Heart right ventricle (tissue), 16 donors: ENCODE measurements around the gene GOSR2. TPM values are rescaled to one million over a fixed set of nuclear protein-coding genes. Genes with fewer than 3 reads are reported as not detected.

Experiments used
- ATAC-seq, 8 donors: fragments of 200-7000 bp; cut with Tn5 transposase; one replicate each; pipeline ENCODE4 v1.9.1; 2020; ENCODE audit warnings: mild to moderate bottlenecking in 8 of 8, moderate library complexity in 8 of 8, moderate number of reproducible peaks in 1 of 8
- DNase-seq, 2 donors: peaks; one replicate each; pipeline ENCODE4 v3.0.0-alpha.2; 2020
- H3K27ac ChIP-seq, 10 donors: fragments of 200-600 bp; sonication (generic) in 2 of 10; one replicate each; pipeline versions ENCODE4 v1.5.0 to v1.8.0; 2020 to 2022; ENCODE audit warnings: mild to moderate bottlenecking in 3 of 10
- H3K27me3 ChIP-seq, 7 donors: fragments of 200-600 bp; one replicate each; pipeline ENCODE4 v1.8.0; 2021 to 2022; ENCODE audit warnings: mild to moderate bottlenecking in 2 of 7
- H3K36me3 ChIP-seq, 9 donors: fragments of 200-600 bp; sonication (generic) in 1 of 9; one replicate each; pipeline versions ENCODE4 v1.5.0 to v1.8.0; 2020 to 2022; ENCODE audit warnings: mild to moderate bottlenecking in 2 of 9
- H3K4me1 ChIP-seq, 9 donors: fragments of 200-600 bp; sonication (generic) in 1 of 9; one replicate each; pipeline versions ENCODE4 v1.5.0 to v1.8.0; 2020 to 2022; ENCODE audit warnings: mild to moderate bottlenecking in 4 of 9
- H3K4me3 ChIP-seq, 10 donors: fragments of 200-600 bp; sonication (generic) in 2 of 10; one replicate each; pipeline versions ENCODE4 v1.5.0 to v1.8.0; 2020 to 2022; ENCODE audit warnings: mild to moderate bottlenecking in 7 of 10, moderate library complexity in 2 of 10
- H3K9me3 ChIP-seq, 11 donors: fragments of 200-600 bp in 10 of 11; sonication (generic) in 2 of 11; one replicate each; pipeline versions ENCODE4 v1.5.0 to v1.8.0; 2013 to 2022; ENCODE audit warnings: mild to moderate bottlenecking in 2 of 11, control low read depth in 1 of 11, moderate library complexity in 1 of 11
- CTCF ChIP-seq, 9 donors: fragments of 200-600 bp; sonication (generic) in 2 of 9; IDR thresholded peaks; one replicate each; pipeline versions ENCODE4 v1.5.0 to v1.8.0; 2021 to 2022; ENCODE audit warnings: antibody characterized with exemption in 9 of 9, mild to moderate bottlenecking in 5 of 9, moderate library complexity in 1 of 9
- WGBS, 2 donors: extraction: QIAGEN DNeasy Blood & Tissue Kit; methylation state at CpG; one replicate each; pipeline ENCODE4 v1.1.7; 2013; ENCODE audit warnings: inconsistent platforms in 1 of 2; 5-methylcytosine and 5-hydroxymethylcytosine counted together
- intact Hi-C, 10 donors: fragments of 100-400 bp; cut with DNase I; formaldehyde crosslinking; loops; one replicate each; pipeline versions ENCODE4 v1.11.1 to v1.14.2; 2022
- polyA plus RNA-seq, 2 donors: library from polyadenylated mRNA; stranded (reverse); fragments of 200-250 nt; gene quantifications; one replicate each; pipeline ENCODE4 v1.2.3, GENCODE V29; 2013
- total RNA-seq, 10 donors: library from RNA; stranded (reverse); fragmentation: NEBNext Ultra II Directional in 3 of 10; extraction: Animal tissue kit (Norgen Biotek cat#: 25700) in 3 of 10; gene quantifications; one replicate each; pipeline versions ENCODE4 v1.2.1 to v1.2.4, GENCODE V29; 2021 to 2023
- donor health status: Arrhythmogenic right ventricular cardiomyopathy.
- donor health status: ischemic (EF 13 %, LVEDD 7.1; RV severe dilation, severe dysfunction).
- donor health status: healthy with polysubstance abuse.
- donor health status: DM: no; HTN: yes; CAD: no.
- donor health status: DM: no; HTN: no; CAD: no.
- donor health status: ischemic (EF 25% LVEDD 6.9; RV normal size, moderate dysfunction).
- donor health status: ischemic (EF 25% LVEDD 5.7; RV mildly dilated, moderate dysfunction).
- donor health status: healthy.
- donor health status: DM: yes; HTN: yes; CAD: no.
- donor health status: Ischemic cardiomyopathy.
- donor health status: ischemic (EF 35%, LVEDD 5.7; RV mildly dilated, moderate dysfunction).
- donor health status: nonischemic (EF 11% LVEDD 7.7; RV severe dilation, severe dysfunction).
- donor health status: DM: yes; HTN: yes; CAD: no.
- donor health status: PGD.
- donor health status: ischemic (EF 29% LVEDD 5.4; RV normal size, mild dysfunction).
- donor health status: nonischemic (EF 23%, LVEDD 6.1; RV moderate dilation, normal function).

Gene GOSR2
- total and polyA plus RNA-seq, 12 donors, result 20.3 to 47.3 (median 40.0) TPM

GRCh38 chr17:46895171-46895570, 27.8 kb upstream of the GOSR2 start:
- Histone ChIP-seq H3K4me1 (peaks cover 0 to 12% (median 0%) of the 10 kb centered on the region in 9 donors), H3K27ac (no peak overlapping the region), H3K27me3 (peaks cover 0 to 49% (median 31%) of the 10 kb centered on the region in 7 donors), H3K36me3 (no peaks in the 10 kb centered on the region), H3K4me3 (no peak overlapping the region), H3K9me3 (peaks cover 0 to 10% (median 0%) of the 10 kb centered on the region in 11 donors)
- peak in 2 of 8 donors; percentile 29 to 46 for ATAC-seq
- intact Hi-C loops, result no loop called here
- 78 to 80% methylated on average over 9 of the region's 9 CpGs for WGBS, 2 donors
- TF ChIP-seq CTCF (IDR thresholded peaks at IDR 0.05), result no peak
- no peak for DNase-seq

GRCh38 chr17:46896991-46897390, 26.0 kb upstream of the GOSR2 start:
- Histone ChIP-seq H3K4me1 (peaks cover 0 to 3% (median 0%) of the 10 kb centered on the region in 9 donors), H3K4me3 (no peak overlapping the region), H3K27me3 (peaks cover 0 to 32% (median 24%) of the 10 kb centered on the region in 7 donors), H3K27ac (no peak overlapping the region), H3K9me3 (peaks cover 0 to 10% (median 0%) of the 10 kb centered on the region in 11 donors), H3K36me3 (no peaks in the 10 kb centered on the region)
- DNase-seq (no peak), ATAC-seq (no peak)
- intact Hi-C loops, result no loop called here
- no peak for TF ChIP-seq CTCF (IDR thresholded peaks at IDR 0.05)
- WGBS, 2 donors, result 81 to 85% methylated on average over 9 of the region's 9 CpGs

- ATAC-seq (no peak), DNase-seq (no peak)
- no peak overlapping the region for H3K27ac ChIP-seq
- intact Hi-C loops, result no loop called here
- H3K36me3 ChIP-seq, result no peaks in the 10 kb centered on the region
- 65 to 72% methylated on average over 2 of the region's 2 CpGs for WGBS, 2 donors
- peaks cover 0 to 10% (median 0%) of the 10 kb centered on the region in 11 donors for H3K9me3 ChIP-seq
- TF ChIP-seq CTCF (IDR thresholded peaks at IDR 0.05), result no peak
- peaks cover 0 to 27% (median 16%) of the 10 kb centered on the region in 7 donors for H3K27me3 ChIP-seq
- H3K4me3 ChIP-seq, result no peak overlapping the region
- peaks cover 0 to 3% (median 0%) of the 10 kb centered on the region in 9 donors for H3K4me1 ChIP-seq
Observed at GRCh38 chr17:46898364-46898763, 24.6 kb upstream of the GOSR2 start.

DNA sequence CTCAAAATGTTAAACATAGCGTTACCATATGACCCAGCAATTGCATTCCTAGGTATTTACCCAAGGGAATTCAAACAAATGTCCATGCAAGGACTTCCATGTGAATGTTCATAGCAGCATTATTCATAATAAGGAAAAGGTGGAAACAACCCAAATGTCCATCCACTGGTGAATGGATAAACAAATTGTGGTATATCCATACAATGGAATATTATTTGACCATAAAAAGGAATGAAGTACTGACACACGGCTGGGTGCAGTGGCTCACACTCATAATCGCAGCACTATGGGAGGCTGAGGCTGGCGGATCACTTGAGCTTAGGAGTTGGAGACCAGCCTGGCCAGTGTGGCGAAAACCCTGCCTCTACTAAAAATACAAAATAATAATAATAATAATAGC, 24.1 kb upstream of the GOSR2 start:
- no peaks in the 10 kb centered on the region for H3K36me3 ChIP-seq
- no peak for TF ChIP-seq CTCF (IDR thresholded peaks at IDR 0.05)
- H3K4me1 ChIP-seq, result peaks cover 0 to 3% (median 0%) of the 10 kb centered on the region in 9 donors
- DNase-seq (no peak), ATAC-seq (no peak)
- intact Hi-C loops, result no loop called here
- 94 to 95% methylated on average over 5 of the region's 5 CpGs for WGBS, 2 donors
- no peak overlapping the region for H3K4me3 ChIP-seq
- peaks cover 0 to 10% (median 0%) of the 10 kb centered on the region in 11 donors for H3K9me3 ChIP-seq
- H3K27ac ChIP-seq, result no peak overlapping the region
- peaks cover 0 to 22% (median 11%) of the 10 kb centered on the region in 7 donors for H3K27me3 ChIP-seq
